ENCODE measurements around the gene PSMB11.

PSMB11 gene, protein sequence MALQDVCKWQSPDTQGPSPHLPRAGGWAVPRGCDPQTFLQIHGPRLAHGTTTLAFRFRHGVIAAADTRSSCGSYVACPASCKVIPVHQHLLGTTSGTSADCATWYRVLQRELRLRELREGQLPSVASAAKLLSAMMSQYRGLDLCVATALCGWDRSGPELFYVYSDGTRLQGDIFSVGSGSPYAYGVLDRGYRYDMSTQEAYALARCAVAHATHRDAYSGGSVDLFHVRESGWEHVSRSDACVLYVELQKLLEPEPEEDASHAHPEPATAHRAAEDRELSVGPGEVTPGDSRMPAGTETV

DNA sequence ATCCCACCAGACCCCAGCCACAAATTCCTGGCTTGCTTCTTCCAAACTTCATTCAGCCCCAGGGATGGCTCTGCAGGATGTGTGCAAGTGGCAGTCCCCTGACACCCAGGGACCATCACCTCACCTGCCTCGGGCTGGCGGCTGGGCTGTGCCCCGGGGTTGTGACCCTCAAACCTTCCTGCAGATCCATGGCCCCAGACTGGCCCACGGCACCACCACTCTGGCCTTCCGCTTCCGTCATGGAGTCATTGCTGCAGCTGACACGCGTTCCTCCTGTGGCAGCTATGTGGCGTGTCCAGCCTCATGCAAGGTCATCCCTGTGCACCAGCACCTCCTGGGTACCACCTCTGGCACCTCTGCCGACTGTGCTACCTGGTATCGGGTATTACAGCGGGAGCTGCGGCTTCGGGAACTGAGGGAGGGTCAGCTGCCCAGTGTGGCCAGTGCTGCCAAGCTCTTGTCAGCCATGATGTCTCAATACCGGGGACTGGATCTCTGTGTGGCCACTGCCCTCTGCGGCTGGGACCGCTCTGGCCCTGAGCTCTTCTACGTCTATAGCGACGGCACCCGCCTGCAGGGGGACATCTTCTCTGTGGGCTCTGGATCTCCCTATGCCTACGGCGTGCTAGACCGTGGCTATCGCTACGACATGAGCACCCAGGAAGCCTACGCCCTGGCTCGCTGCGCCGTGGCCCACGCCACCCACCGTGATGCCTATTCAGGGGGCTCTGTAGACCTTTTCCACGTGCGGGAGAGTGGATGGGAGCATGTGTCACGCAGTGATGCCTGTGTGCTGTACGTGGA is at the start of gene PSMB11:
TSS of gene PSMB11 (plus strand) at position 51 of the 804 bp plus-strand sequence. CDS start at position 65, 14 bp downstream.
- Histone ChIP-seq H3K27me3 (ENCODE audit: control insufficient read depth in 5 of 5, insufficient read depth in 4 of 5, low read length in 5 of 5) (peaks cover 0 to 3% (median 0%) of the 10 kb centered on the region in 5 donors), H3K4me1 (ENCODE audit: control insufficient read depth in 5 of 5, insufficient read depth in 5 of 5, low read length in 5 of 5) (peaks cover 0 to 35% (median 0%) of the 10 kb centered on the region in 5 donors), H3K27ac (ENCODE audit: low read depth, low read length) (no peak within 1 kb of the TSS), H3K4me3 (ENCODE audit: low read depth in 1 of 5, low read length in 5 of 5) (no peak within 1 kb of the TSS), H3K36me3 (ENCODE audit: control insufficient read depth in 5 of 5, insufficient read depth in 5 of 5, low read length in 5 of 5) (no peaks in the 10 kb centered on the region), H3K9me3 (ENCODE audit: control insufficient read depth in 5 of 5, low read length in 5 of 5) (no peaks in the 10 kb centered on the region), H3K9ac (ENCODE audit: low read length in 5 of 5) (no peak within 1 kb of the TSS)

DNA sequence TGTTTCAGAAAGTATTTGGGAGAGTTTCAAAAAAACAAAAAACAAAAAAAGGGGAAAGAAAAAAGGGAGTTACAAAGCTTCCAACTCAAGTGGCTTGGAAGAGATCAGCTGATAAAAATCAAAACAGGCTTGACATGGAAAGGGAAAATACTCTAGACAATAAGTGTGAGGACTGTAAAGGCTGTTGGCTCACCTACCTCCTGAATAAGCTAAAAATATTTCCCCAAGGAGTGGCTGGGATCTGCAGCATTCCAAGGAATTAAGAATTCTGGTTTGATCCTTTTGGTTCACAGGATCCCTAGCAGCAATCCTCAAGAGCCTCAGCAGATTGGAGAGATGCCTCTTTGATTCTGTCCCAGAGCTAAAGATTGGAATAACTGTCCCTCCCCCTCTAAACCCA is 48.5 kb upstream of the PSMB11 start:
- peaks cover 0 to 21% (median 3%) of the 10 kb centered on the region in 5 donors for H3K36me3 ChIP-seq (ENCODE audit: control insufficient read depth in 5 of 5, insufficient read depth in 5 of 5, low read length in 5 of 5)
- no peak overlapping the region for H3K27ac ChIP-seq (ENCODE audit: low read depth, low read length)
- no peak overlapping the region for H3K9ac ChIP-seq (ENCODE audit: low read length in 5 of 5)
- no peaks in the 10 kb centered on the region for H3K27me3 ChIP-seq (ENCODE audit: control insufficient read depth in 5 of 5, insufficient read depth in 4 of 5, low read length in 5 of 5)
- H3K9me3 ChIP-seq (ENCODE audit: control insufficient read depth in 5 of 5, low read length in 5 of 5), result no peaks in the 10 kb centered on the region
- H3K4me3 ChIP-seq (ENCODE audit: low read depth in 1 of 5, low read length in 5 of 5), result no peak overlapping the region
- peaks cover 0 to 6% (median 4%) of the 10 kb centered on the region in 5 donors for H3K4me1 ChIP-seq (ENCODE audit: control insufficient read depth in 5 of 5, insufficient read depth in 5 of 5, low read length in 5 of 5)

DNA sequence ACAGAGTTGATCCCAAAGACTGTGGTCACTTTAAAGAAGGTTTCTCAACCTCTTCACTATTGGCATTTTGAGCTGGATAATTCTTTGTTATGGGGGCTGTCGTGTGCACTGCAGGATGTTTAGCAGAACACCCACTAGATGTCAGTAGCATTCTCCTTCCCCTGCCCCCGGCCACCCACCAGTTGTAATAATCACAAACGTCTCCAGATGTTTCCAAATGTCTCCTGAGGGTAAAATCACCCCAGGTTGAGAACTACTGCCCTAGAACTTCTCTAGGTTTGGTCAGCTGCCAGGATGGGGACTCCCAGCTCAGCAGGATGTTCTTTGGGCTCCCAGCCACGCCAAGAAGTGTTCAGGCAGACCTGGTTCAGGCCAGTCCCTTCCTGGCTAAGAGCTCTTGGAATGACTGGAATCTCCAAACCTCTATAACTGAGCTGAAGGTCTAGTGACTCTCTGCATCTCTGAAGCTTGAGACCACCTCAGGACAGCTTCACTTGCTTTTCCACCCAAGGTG is 47.2 kb upstream of the PSMB11 start:
- no peak overlapping the region for H3K27ac ChIP-seq (ENCODE audit: low read depth, low read length)
- peak overlapping the region in 1 of 5 donors; percentile 14 for H3K9ac ChIP-seq (ENCODE audit: low read length in 5 of 5)
- H3K4me1 ChIP-seq (ENCODE audit: control insufficient read depth in 5 of 5, insufficient read depth in 5 of 5, low read length in 5 of 5), result peaks cover 0 to 6% (median 4%) of the 10 kb centered on the region in 5 donors

DNA sequence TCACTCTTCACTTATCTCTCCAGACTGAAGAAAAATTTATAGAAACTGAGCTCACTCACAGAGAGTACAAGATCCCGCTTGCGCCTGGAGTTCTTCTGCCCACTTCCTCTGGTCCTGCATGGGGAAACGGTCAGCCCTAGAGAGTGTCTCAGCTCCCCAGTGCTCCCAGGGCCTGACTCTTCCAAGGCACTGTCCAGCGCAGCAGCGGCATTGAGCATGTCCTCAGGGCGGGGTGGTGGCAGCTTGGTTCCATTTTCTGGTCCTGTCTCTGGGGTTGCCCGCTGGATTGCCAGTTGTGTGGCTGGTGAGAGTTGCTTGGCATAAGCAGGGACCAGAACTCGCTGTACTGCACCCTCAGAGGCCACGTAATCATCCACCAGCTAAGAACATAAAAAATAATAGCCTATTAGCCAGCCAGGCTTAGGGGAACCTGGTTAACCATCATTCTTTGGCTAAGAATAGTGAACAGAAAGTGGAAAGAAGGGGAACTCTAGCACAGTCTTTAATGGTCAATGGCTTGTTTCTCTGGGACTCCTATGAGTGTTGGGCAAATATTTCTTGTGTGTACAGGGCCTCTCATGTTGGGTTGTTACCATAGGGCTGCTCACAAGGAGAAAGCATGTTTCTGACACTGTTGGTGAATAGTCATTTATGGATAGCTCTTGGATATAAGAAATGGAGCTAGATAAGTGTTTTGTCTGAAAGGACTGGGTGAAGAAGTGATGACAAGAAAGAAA is 46.0 kb upstream of the PSMB11 start:
- Histone ChIP-seq H3K27me3 (ENCODE audit: control insufficient read depth in 5 of 5, insufficient read depth in 4 of 5, low read length in 5 of 5) (no peaks in the 10 kb centered on the region), H3K4me3 (ENCODE audit: low read depth in 1 of 5, low read length in 5 of 5) (no peak overlapping the region), H3K9me3 (ENCODE audit: control insufficient read depth in 5 of 5, low read length in 5 of 5) (no peaks in the 10 kb centered on the region), H3K27ac (ENCODE audit: low read depth, low read length) (no peak overlapping the region), H3K4me1 (ENCODE audit: control insufficient read depth in 5 of 5, insufficient read depth in 5 of 5, low read length in 5 of 5) (peaks cover 0 to 6% (median 4%) of the 10 kb centered on the region in 5 donors), H3K36me3 (ENCODE audit: control insufficient read depth in 5 of 5, insufficient read depth in 5 of 5, low read length in 5 of 5) (peaks cover 0 to 14% (median 4%) of the 10 kb centered on the region in 5 donors), H3K9ac (ENCODE audit: low read length in 5 of 5) (no peak overlapping the region)

More for the DNA sequence above, 47.2 kb upstream of the PSMB11 start:
- Histone ChIP-seq H3K9me3 (ENCODE audit: control insufficient read depth in 5 of 5, low read length in 5 of 5) (no peaks in the 10 kb centered on the region), H3K4me3 (ENCODE audit: low read depth in 1 of 5, low read length in 5 of 5) (no peak overlapping the region), H3K27me3 (ENCODE audit: control insufficient read depth in 5 of 5, insufficient read depth in 4 of 5, low read length in 5 of 5) (no peaks in the 10 kb centered on the region), H3K36me3 (ENCODE audit: control insufficient read depth in 5 of 5, insufficient read depth in 5 of 5, low read length in 5 of 5) (peaks cover under 1 to 17% (median 5%) of the 10 kb centered on the region in 5 donors)

DNA sequence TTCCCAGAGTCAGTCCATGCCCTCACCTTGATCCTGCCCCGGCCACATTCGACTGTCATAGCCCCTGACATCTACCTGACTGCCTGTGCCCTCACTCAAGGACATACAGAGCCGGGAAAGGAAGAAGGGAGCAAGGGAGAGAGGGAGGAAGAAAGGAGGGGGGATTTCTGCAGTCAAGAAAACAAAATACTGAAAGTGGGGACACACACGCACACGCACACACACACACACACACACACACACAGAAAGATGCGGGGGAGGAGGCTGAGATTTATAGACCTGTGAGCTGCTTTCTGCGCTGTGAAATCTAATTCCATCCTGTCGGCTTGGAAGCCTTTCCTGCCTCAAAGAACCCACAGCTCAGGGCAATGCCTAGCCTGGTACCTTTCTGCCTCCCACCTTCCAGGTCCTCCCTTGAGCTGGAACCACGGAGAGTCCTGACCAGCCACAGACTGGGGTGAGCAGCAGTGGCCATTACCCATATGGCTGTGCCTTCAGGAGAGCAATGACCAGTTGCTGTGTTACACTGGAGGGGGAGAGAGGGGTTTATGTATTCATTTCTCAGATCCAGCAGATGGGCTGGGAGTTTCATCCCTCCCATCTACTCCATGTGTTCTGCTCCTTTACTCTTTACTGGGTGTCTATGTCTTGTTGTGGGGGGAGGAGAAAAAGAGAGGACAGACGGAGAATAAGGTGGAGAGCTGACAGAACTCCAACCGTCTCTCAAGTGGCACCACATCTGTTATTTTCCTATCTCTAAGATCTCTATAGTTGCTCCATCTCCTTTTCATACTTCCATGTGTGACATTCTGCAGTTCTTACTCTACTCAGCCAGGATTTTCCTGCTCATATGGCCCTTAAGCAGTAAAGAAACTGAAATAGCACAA is 45.0 kb upstream of the PSMB11 start:
- H3K9me3 ChIP-seq (ENCODE audit: control insufficient read depth in 5 of 5, low read length in 5 of 5), result no peaks in the 10 kb centered on the region
- no peaks in the 10 kb centered on the region for H3K27me3 ChIP-seq (ENCODE audit: control insufficient read depth in 5 of 5, insufficient read depth in 4 of 5, low read length in 5 of 5)
- peaks cover 0 to 14% (median 4%) of the 10 kb centered on the region in 5 donors for H3K36me3 ChIP-seq (ENCODE audit: control insufficient read depth in 5 of 5, insufficient read depth in 5 of 5, low read length in 5 of 5)
- H3K9ac ChIP-seq (ENCODE audit: low read length in 5 of 5), result no peak overlapping the region
- peaks cover 0 to 6% (median 4%) of the 10 kb centered on the region in 5 donors for H3K4me1 ChIP-seq (ENCODE audit: control insufficient read depth in 5 of 5, insufficient read depth in 5 of 5, low read length in 5 of 5)
- H3K4me3 ChIP-seq (ENCODE audit: low read depth in 1 of 5, low read length in 5 of 5), result no peak overlapping the region
- H3K27ac ChIP-seq (ENCODE audit: low read depth, low read length), result no peak overlapping the region

DNA sequence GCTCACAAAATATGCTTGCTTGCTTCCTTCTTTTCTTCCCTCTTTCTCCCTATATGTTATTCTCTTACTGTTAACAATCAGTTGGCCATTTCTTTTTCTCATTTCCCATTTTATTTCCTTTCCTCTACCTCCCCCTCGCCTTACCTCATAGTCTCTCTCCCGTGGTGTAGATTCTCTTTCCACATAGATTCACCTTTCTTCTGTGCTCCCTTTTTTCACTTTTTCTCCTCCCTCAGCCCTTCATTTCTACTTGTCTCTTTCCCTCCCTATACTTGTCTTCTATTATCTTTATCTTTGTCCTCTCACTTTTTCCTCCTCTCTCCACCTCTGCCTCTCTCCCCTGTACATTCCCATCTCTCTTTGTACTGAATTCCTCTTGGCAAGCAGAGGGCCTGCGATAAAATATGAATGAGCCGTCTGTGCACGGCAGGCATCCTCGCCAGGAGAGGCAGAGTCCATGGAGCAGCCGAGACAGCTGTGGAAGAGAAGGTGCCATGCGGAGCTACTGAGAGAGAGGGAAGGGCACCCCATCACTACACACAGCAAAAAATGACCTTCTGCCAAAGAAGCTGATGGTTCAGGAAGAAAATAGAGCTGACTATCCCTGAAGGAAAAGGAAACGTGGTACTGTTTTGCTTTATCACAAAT is 44.2 kb upstream of the PSMB11 start:
- H3K9ac ChIP-seq (ENCODE audit: low read length in 5 of 5), result no peak overlapping the region
- H3K9me3 ChIP-seq (ENCODE audit: control insufficient read depth in 5 of 5, low read length in 5 of 5), result no peaks in the 10 kb centered on the region

DNA sequence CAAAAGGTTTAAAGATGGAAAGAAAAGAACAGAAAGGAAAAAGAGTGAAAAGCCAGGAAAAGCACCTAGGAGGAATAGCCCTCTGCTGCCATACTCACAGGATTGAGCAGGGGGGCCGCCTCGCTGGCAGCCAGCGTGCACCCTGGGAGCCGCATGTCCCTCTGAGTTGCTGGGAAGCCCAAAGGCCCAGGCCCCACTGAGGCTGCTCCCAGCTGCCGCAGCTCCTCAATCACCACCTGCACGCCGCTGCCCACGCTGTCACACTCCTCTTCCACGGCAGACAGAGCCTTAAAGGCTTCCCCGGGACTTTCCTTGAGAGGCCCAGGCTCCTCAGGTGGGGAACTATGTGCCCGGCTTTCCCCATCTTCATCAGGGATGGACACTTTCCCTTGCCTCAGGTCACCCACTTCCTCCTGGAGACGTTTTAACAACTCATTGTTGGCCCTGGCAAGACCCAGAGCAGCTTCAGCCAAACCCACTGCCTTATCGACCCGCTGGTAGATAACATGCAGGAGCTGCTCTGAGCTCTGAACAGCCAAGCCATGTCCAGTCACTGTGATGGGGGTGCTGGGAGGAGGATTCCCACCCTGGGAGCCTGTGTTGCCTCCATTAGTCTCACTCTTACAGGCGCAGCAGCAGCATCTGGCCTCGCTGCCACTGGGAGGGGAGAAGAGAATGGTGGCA is 43.5 kb upstream of the PSMB11 start:
- Histone ChIP-seq H3K4me1 (ENCODE audit: control insufficient read depth in 5 of 5, insufficient read depth in 5 of 5, low read length in 5 of 5) (peaks cover 0 to 6% (median 4%) of the 10 kb centered on the region in 5 donors), H3K36me3 (ENCODE audit: control insufficient read depth in 5 of 5, insufficient read depth in 5 of 5, low read length in 5 of 5) (peaks cover 0 to 14% (median 4%) of the 10 kb centered on the region in 5 donors), H3K27me3 (ENCODE audit: control insufficient read depth in 5 of 5, insufficient read depth in 4 of 5, low read length in 5 of 5) (no peaks in the 10 kb centered on the region), H3K9me3 (ENCODE audit: control insufficient read depth in 5 of 5, low read length in 5 of 5) (no peaks in the 10 kb centered on the region), H3K4me3 (ENCODE audit: low read depth in 1 of 5, low read length in 5 of 5) (no peak overlapping the region), H3K27ac (ENCODE audit: low read depth, low read length) (no peak overlapping the region), H3K9ac (ENCODE audit: low read length in 5 of 5) (no peak overlapping the region)

More for the DNA sequence above, 44.2 kb upstream of the PSMB11 start:
- H3K4me3 ChIP-seq (ENCODE audit: low read depth in 1 of 5, low read length in 5 of 5), result no peak overlapping the region
- no peak overlapping the region for H3K27ac ChIP-seq (ENCODE audit: low read depth, low read length)
- peaks cover 0 to 6% (median 4%) of the 10 kb centered on the region in 5 donors for H3K4me1 ChIP-seq (ENCODE audit: control insufficient read depth in 5 of 5, insufficient read depth in 5 of 5, low read length in 5 of 5)
- H3K36me3 ChIP-seq (ENCODE audit: control insufficient read depth in 5 of 5, insufficient read depth in 5 of 5, low read length in 5 of 5), result peaks cover 0 to 14% (median 4%) of the 10 kb centered on the region in 5 donors
- no peaks in the 10 kb centered on the region for H3K27me3 ChIP-seq (ENCODE audit: control insufficient read depth in 5 of 5, insufficient read depth in 4 of 5, low read length in 5 of 5)

DNA sequence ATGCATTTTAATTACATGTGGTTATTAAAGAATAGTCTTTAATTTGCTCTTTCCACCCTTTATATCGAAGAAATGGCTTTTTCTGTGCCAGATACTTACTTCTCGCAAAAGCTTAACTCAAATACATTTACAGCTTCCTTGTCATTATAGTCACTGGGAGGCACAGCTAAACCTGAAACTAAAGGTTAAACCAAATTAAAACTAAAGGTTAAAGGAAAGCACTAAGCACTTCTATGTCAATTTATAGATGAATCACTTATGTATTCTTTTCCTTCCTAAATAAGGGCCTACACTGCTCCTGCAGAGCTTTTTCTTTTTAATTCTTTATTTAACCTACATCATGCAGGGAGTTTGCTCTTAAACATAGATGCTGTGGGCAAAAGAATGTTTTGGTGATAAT is 41.2 kb upstream of the PSMB11 start:
- Histone ChIP-seq H3K9ac (ENCODE audit: low read length in 5 of 5) (no peak overlapping the region), H3K9me3 (ENCODE audit: control insufficient read depth in 5 of 5, low read length in 5 of 5) (no peaks in the 10 kb centered on the region), H3K4me1 (ENCODE audit: control insufficient read depth in 5 of 5, insufficient read depth in 5 of 5, low read length in 5 of 5) (peaks cover 0 to under 1% (median 0%) of the 10 kb centered on the region in 5 donors), H3K36me3 (ENCODE audit: control insufficient read depth in 5 of 5, insufficient read depth in 5 of 5, low read length in 5 of 5) (peaks cover 0 to 11% (median 4%) of the 10 kb centered on the region in 5 donors), H3K27ac (ENCODE audit: low read depth, low read length) (no peak overlapping the region), H3K27me3 (ENCODE audit: control insufficient read depth in 5 of 5, insufficient read depth in 4 of 5, low read length in 5 of 5) (no peaks in the 10 kb centered on the region), H3K4me3 (ENCODE audit: low read depth in 1 of 5, low read length in 5 of 5) (no peak overlapping the region)
